Lower lobe of right lung (tissue), 2 donors: ENCODE data around the gene CSF1R. TPM values are rescaled to one million over a fixed set of nuclear protein-coding genes. Genes with fewer than 3 reads are reported as not detected.

Experiments
- ATAC-seq, 2 donors: fragments of 200-7000 bp; cut with Tn5 transposase; one replicate each; pipeline ENCODE4 v1.9.1; 2020 to 2022; ENCODE audit warnings: mild to moderate bottlenecking in 2 of 2, moderate library complexity in 2 of 2
- DNase-seq: peaks from one replicate; pipeline ENCODE4 v3.0.0-alpha.2; 2020
- H3K27ac ChIP-seq: fragments of 200-600 bp; one replicate; pipeline ENCODE4 v1.8.0; 2022
- H3K27me3 ChIP-seq: fragments of 200-600 bp; one replicate; pipeline ENCODE4 v1.8.0; 2022; ENCODE audit warnings: low read depth
- H3K36me3 ChIP-seq: fragments of 200-600 bp; one replicate; pipeline ENCODE4 v1.8.0; 2022; ENCODE audit warnings: mild to moderate bottlenecking
- H3K4me1 ChIP-seq: fragments of 200-600 bp; one replicate; pipeline ENCODE4 v1.8.0; 2022
- H3K4me3 ChIP-seq: fragments of 200-600 bp; one replicate; pipeline ENCODE4 v1.8.0; 2022; ENCODE audit warnings: mild to moderate bottlenecking
- H3K9me3 ChIP-seq: fragments of 200-600 bp; one replicate; pipeline ENCODE4 v1.8.0; 2022
- intact Hi-C: fragments of 100-400 bp; cut with DNase I; formaldehyde crosslinking; loops from one replicate; pipeline ENCODE4 v1.11.0; 2022
- total RNA-seq: library from RNA; stranded (reverse); fragmentation: NEBNext Ultra II Directional; extraction: Animal tissue kit (Norgen Biotek cat#: 25700); gene quantifications from one replicate; pipeline ENCODE4 v1.2.1, GENCODE V29; 2021
- TF ChIP-seq, protein P1 (sequence below): fragments of 200-600 bp; IDR thresholded peaks from one replicate; pipeline ENCODE4 v1.8.0; 2022; ENCODE audit warnings: antibody characterized with exemption, mild to moderate bottlenecking
- donor health status: DM: no; HTN: yes; CAD: no; lungs with severe emphysema.

The CSF1R gene
- total RNA-seq, 1 donor from 2014 or later = 78.2 TPM

GRCh38 chr5:150043657-150044328 is 42.6 kb downstream of the CSF1R start:
- H3K4me1 ChIP-seq = peaks cover 13% of the 10 kb centered on the region
- H3K27me3 ChIP-seq = no peaks in the 10 kb centered on the region
- H3K9me3 ChIP-seq = no peaks in the 10 kb centered on the region
- no peak overlapping the region for H3K4me3 ChIP-seq
- DNase-seq (no peak), ATAC-seq (peak in 1 of 2 donors; percentile 20)
- peaks cover 97% of the 10 kb centered on the region for H3K36me3 ChIP-seq
- intact Hi-C loops = no loop called here
- TF ChIP-seq, protein P1, sequence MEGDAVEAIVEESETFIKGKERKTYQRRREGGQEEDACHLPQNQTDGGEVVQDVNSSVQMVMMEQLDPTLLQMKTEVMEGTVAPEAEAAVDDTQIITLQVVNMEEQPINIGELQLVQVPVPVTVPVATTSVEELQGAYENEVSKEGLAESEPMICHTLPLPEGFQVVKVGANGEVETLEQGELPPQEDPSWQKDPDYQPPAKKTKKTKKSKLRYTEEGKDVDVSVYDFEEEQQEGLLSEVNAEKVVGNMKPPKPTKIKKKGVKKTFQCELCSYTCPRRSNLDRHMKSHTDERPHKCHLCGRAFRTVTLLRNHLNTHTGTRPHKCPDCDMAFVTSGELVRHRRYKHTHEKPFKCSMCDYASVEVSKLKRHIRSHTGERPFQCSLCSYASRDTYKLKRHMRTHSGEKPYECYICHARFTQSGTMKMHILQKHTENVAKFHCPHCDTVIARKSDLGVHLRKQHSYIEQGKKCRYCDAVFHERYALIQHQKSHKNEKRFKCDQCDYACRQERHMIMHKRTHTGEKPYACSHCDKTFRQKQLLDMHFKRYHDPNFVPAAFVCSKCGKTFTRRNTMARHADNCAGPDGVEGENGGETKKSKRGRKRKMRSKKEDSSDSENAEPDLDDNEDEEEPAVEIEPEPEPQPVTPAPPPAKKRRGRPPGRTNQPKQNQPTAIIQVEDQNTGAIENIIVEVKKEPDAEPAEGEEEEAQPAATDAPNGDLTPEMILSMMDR = no peak
- peak overlapping the region; percentile 3 for H3K27ac ChIP-seq

- peaks cover 13% of the 10 kb centered on the region for H3K4me1 ChIP-seq
These were observed 43.9 kb downstream of the CSF1R start for GRCh38 chr5:150042459-150042858.

DNA sequence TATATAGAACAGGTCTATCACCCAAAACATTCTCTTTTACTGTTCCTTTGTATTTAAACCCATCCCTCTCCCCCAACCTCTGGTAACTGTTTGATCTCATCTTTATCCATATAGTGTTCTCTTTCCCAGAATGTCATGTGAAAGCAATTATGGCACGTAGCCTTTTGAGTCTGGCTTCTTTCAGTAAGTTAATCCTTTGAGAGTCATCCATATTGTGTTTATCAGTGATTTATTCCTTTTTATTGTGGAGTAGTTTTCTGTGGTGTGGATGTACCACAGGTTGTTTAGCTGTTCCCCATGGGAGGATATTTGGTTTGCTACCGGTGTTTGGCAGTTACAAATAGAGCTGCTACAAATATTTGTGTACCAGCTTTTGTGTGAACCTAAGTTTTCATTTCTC is 47.8 kb downstream of the CSF1R start:
- Histone ChIP-seq H3K4me1 (peaks cover 4% of the 10 kb centered on the region), H3K4me3 (no peak overlapping the region), H3K9me3 (no peaks in the 10 kb centered on the region), H3K36me3 (peaks cover 98% of the 10 kb centered on the region), H3K27me3 (no peaks in the 10 kb centered on the region), H3K27ac (no peak overlapping the region)
- ATAC-seq (no peak), DNase-seq (no peak)
- intact Hi-C loops = no loop called here
- TF ChIP-seq, protein P1 = no peak

More at GRCh38 chr5:150042459-150042858, 43.9 kb downstream of the CSF1R start:
- no peak overlapping the region for H3K27ac ChIP-seq
- intact Hi-C loops = no loop called here
- ATAC-seq (no peak), DNase-seq (no peak)
- H3K4me3 ChIP-seq = no peak overlapping the region
- TF ChIP-seq, protein P1 = no peak
- no peaks in the 10 kb centered on the region for H3K9me3 ChIP-seq
- peaks cover 97% of the 10 kb centered on the region for H3K36me3 ChIP-seq
- H3K27me3 ChIP-seq = no peaks in the 10 kb centered on the region

GRCh38 chr5:150036513-150036912 is 49.8 kb downstream of the CSF1R start:
- TF ChIP-seq, protein P1 = no peak
- intact Hi-C loops = no loop called here
- H3K27ac ChIP-seq = no peak overlapping the region
- no peaks in the 10 kb centered on the region for H3K4me1 ChIP-seq
- peak in 1 of 2 donors; percentile 35 for ATAC-seq
- no peaks in the 10 kb centered on the region for H3K9me3 ChIP-seq
- H3K4me3 ChIP-seq = no peak overlapping the region
- H3K27me3 ChIP-seq = no peaks in the 10 kb centered on the region
- DNase-seq = no peak
- H3K36me3 ChIP-seq = peaks cover 98% of the 10 kb centered on the region

DNA sequence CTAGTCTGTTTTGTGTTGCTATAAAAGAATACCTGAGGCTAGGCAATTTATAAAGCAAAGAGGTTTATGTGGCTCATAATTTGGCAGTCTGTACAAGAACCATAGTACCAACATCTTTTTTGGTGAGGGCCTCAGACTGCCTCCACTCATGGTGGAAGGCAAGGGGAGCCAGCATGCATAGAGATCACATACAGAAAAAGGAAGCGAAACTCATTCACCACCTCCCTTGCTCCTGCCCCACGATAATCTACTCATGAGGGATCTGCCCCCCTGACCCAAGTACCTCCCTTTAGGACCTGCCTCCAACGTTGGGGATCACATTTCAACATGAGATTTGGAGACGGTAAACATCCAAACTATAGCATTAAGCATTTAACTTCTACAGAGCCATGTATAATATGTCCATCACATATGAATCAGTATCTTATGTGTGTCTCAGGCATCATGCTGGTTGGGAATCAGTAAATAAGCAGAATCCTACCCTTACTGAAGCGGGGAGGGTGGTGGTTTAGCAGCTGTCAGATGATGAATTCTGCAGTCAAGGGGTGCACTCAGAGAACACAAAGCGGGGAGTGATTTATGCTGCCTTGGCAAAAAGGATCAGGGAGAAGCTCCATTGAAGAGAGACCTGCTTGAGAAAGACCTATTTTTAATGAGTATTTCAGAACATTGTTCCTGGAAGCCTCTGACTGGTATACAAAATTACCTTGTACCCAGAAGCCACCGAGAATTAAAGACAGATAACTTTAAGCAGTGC is 51.0 kb downstream of the CSF1R start:
- intact Hi-C loops = no loop called here
- Histone ChIP-seq H3K4me1 (no peaks in the 10 kb centered on the region), H3K36me3 (peaks cover 98% of the 10 kb centered on the region)

More for the DNA sequence above, 51.0 kb downstream of the CSF1R start:
- Histone ChIP-seq H3K27me3 (no peaks in the 10 kb centered on the region), H3K9me3 (no peaks in the 10 kb centered on the region), H3K27ac (no peak overlapping the region), H3K4me3 (no peak overlapping the region)
- ATAC-seq (no peak), DNase-seq (no peak)
- TF ChIP-seq, protein P1 = no peak
